Stimulated activated CD8-positive, alpha-beta memory T cell treated with anti-CD3 and anti-CD28 coated beads, Interleukin-2, amount 100 ng/mL, for 48 hours (primary cell): ENCODE measurements around the gene FGG.
"Not testable (repeated sequence)": the region's sequence is repeated elsewhere in the genome, so short reads cannot be mapped to it uniquely, and the experiment has no call there.

Experiments
- DNase-seq, 2 donors: peaks; one replicate each; pipeline ENCODE4 v3.0.0-alpha.2; 2020; ENCODE audit warnings: low read depth in 2 of 2

FGG gene

GRCh38 chr4:154611833-154612232 lies 623 bp downstream of the FGG start:
- DNase-seq, result no peak

- no peak for DNase-seq
Measured at GRCh38 chr4:154610582-154610981, 1.9 kb downstream of the FGG start.

- DNase-seq, result no peak
Measured at GRCh38 chr4:154609532-154609931, 2.9 kb downstream of the FGG start.

- no peak for DNase-seq
Measured at GRCh38 chr4:154608361-154609252, 3.8 kb downstream of the FGG start.

GRCh38 chr4:154606728-154607723 lies 5.4 kb downstream of the FGG start:
- DNase-seq, result no peak

- no peak for DNase-seq
Measured at GRCh38 chr4:154604696-154605200, 7.7 kb downstream of the FGG start.

GRCh38 chr4:154603033-154603943 lies 9.2 kb downstream of the FGG start:
- no peak for DNase-seq

GRCh38 chr4:154602404-154603020 lies 9.9 kb downstream of the FGG start:
- DNase-seq, result no peak

GRCh38 chr4:154597798-154598774 lies 14.4 kb downstream of the FGG start:
- no peak for DNase-seq

GRCh38 chr4:154597281-154597680 lies 15.2 kb downstream of the FGG start:
- not testable (repeated sequence) for DNase-seq

GRCh38 chr4:154595807-154596206 lies 16.6 kb downstream of the FGG start:
- DNase-seq, result no peak

GRCh38 chr4:154594343-154594742 lies 18.1 kb downstream of the FGG start:
- DNase-seq, result not testable (repeated sequence)

- DNase-seq, result no peak
Measured at GRCh38 chr4:154593868-154594267, 18.6 kb downstream of the FGG start.

GRCh38 chr4:154591890-154592289 lies 20.6 kb downstream of the FGG start:
- DNase-seq, result no peak

GRCh38 chr4:154590329-154591006 lies 22.0 kb downstream of the FGG start, which contains the start of gene FGA:
Gene FGA (minus strand): TSS chr4:154590742. CDS start chr4:154590687, 55 bp downstream.
- no peak for DNase-seq

- DNase-seq, result no peak
Measured at GRCh38 chr4:154589296-154590197, 22.9 kb downstream of the FGG start.

- DNase-seq, result no peak
Measured at GRCh38 chr4:154588198-154588597, 24.3 kb downstream of the FGG start.
